Breast epithelium (tissue), 4 donors: ENCODE measurements around the gene ARCN1. TPM values are rescaled to one million over a fixed set of nuclear protein-coding genes. Genes with fewer than 3 reads are reported as not detected.
A peak's percentile ranks its signal among the peaks of the same experiment; 100 is the strongest.

Source experiments
- DNase-seq, 2 donors: peaks; one replicate each; pipeline ENCODE4 v3.0.0-alpha.2; 2019; ENCODE audit warnings: low spot score in 2 of 2
- H3K27ac ChIP-seq, 2 donors: fragments of 200-600 bp; sonication (generic) in 1 of 2; one replicate each; pipeline ENCODE4 v1.5.1; 2016 to 2019; ENCODE audit warnings: mild to moderate bottlenecking in 1 of 2
- H3K27me3 ChIP-seq, 2 donors: fragments of 200-600 bp; sonication (generic) in 1 of 2; one replicate each; pipeline versions ENCODE4 v1.5.1 to v1.6.0; 2017 to 2019; ENCODE audit warnings: control low read depth in 1 of 2, mild to moderate bottlenecking in 1 of 2
- H3K36me3 ChIP-seq: fragments of 200-600 bp; one replicate; pipeline ENCODE4 v1.5.1; 2019
- H3K4me1 ChIP-seq, 2 donors: fragments of 200-600 bp; sonication (generic); one replicate each; pipeline ENCODE4 v1.5.1; 2016 to 2019; ENCODE audit warnings: control low read depth in 1 of 2
- H3K4me3 ChIP-seq, 3 donors: fragments of 200-600 bp; sonication (generic); 1 replicate in 2 of 3; 2 replicates in 1 of 3; pipeline ENCODE4 v1.5.1; 2016 to 2019; ENCODE audit warnings: mild to moderate bottlenecking in 3 of 3, moderate library complexity in 2 of 3
- H3K9me3 ChIP-seq, 2 donors: fragments of 200-600 bp; sonication (generic) in 1 of 2; one replicate each; pipeline ENCODE4 v1.5.1; 2016 to 2019; ENCODE audit warnings: control low read depth in 1 of 2
- CTCF ChIP-seq, 3 donors: fragments of 450-650 bp; IDR thresholded peaks; one replicate each; pipeline ENCODE4 v1.5.1; 2016 to 2017; ENCODE audit warnings: antibody characterized with exemption in 3 of 3, mild to moderate bottlenecking in 3 of 3, moderate library complexity in 3 of 3
- POLR2A ChIP-seq: fragments of 450-650 bp; IDR thresholded peaks from one replicate; pipeline ENCODE4 v1.6.1; 2016; ENCODE audit warnings: antibody characterized with exemption, mild to moderate bottlenecking, moderate library complexity
- POLR2AphosphoS5 ChIP-seq, 3 donors: sonication (generic); formaldehyde crosslinking; IDR thresholded peaks; one replicate each; pipeline ENCODE4 v1.6.1; 2017; ENCODE audit warnings: antibody characterized with exemption in 3 of 3
- intact Hi-C: fragments of 100-400 bp; cut with DNase I; formaldehyde crosslinking; loops from one replicate; pipeline ENCODE4 v1.15.1; 2023; ENCODE audit warnings: low total_unique reads
- total RNA-seq, 3 donors: library from RNA; depleted of rRNA; stranded (reverse); fragments of >200 nt; gene quantifications; one replicate each; pipeline ENCODE4 v1.1.0, GENCODE V29; 2016

The ARCN1 gene
- total RNA-seq, 3 donors from 2014 or later, result 94.1 to 99.1 (median 98.6) TPM

GRCh38 chr11:118614511-118614910 lies 42.3 kb downstream of the ARCN1 start:
- TF ChIP-seq CTCF (IDR thresholded peaks at IDR 0.05), result no peak
- TF ChIP-seq POLR2AphosphoS5 (IDR thresholded peaks at IDR 0.05), result no peak
- TF ChIP-seq POLR2A, result no peak
- Histone ChIP-seq H3K27me3 (peaks cover 0 to 6% of the 10 kb centered on the region in 2 donors), H3K4me1 (peaks cover 13 to 18% of the 10 kb centered on the region in 2 donors), H3K9me3 (no peaks in the 10 kb centered on the region), H3K36me3 (no peaks in the 10 kb centered on the region), H3K27ac (peak overlapping the region; percentile 45 to 64), H3K4me3 (no peak overlapping the region)
- DNase-seq, result peak; percentile 11 to 25
- intact Hi-C loops, result no loop called here

- TF ChIP-seq POLR2AphosphoS5 (IDR thresholded peaks at IDR 0.05) (no peak), POLR2A (no peak), CTCF (IDR thresholded peaks at IDR 0.05) (no peak)
- intact Hi-C loops, result no loop called here
- H3K27me3 ChIP-seq, result peaks cover 0 to 5% of the 10 kb centered on the region in 2 donors
- H3K27ac ChIP-seq, result peak overlapping the region; percentile 62 to 95
- DNase-seq, result peak; percentile 40 to 43
- peaks cover 18 to 19% of the 10 kb centered on the region in 2 donors for H3K4me1 ChIP-seq
- no peak overlapping the region for H3K4me3 ChIP-seq
- no peaks in the 10 kb centered on the region for H3K9me3 ChIP-seq
- H3K36me3 ChIP-seq, result no peaks in the 10 kb centered on the region
Observed at GRCh38 chr11:118615282-118615975, 43.2 kb downstream of the ARCN1 start.

GRCh38 chr11:118615976-118616371 lies 43.8 kb downstream of the ARCN1 start:
- Histone ChIP-seq H3K4me3 (no peak overlapping the region), H3K27ac (peak overlapping the region; percentile 62 to 95), H3K27me3 (no peaks in the 10 kb centered on the region), H3K36me3 (no peaks in the 10 kb centered on the region), H3K4me1 (peaks cover 18 to 19% of the 10 kb centered on the region in 2 donors), H3K9me3 (no peaks in the 10 kb centered on the region)
- intact Hi-C loops, result no loop called here
- TF ChIP-seq POLR2A, result no peak
- no peak for TF ChIP-seq POLR2AphosphoS5 (IDR thresholded peaks at IDR 0.05)
- no peak for TF ChIP-seq CTCF (IDR thresholded peaks at IDR 0.05)
- DNase-seq, result no peak

- Histone ChIP-seq H3K9me3 (no peaks in the 10 kb centered on the region), H3K36me3 (no peaks in the 10 kb centered on the region), H3K27ac (peak overlapping the region; percentile 94 to 95), H3K4me1 (peaks cover 21 to 31% of the 10 kb centered on the region in 2 donors), H3K4me3 (peak overlapping the region in 1 of 3 donors; percentile 35), H3K27me3 (no peaks in the 10 kb centered on the region)
- TF ChIP-seq CTCF (IDR thresholded peaks at IDR 0.05), result no peak
- intact Hi-C loops, result no loop called here
- DNase-seq, result peak; percentile 64 to 96
Observed at GRCh38 chr11:118618115-118618990, 46.1 kb downstream of the ARCN1 start.

- TF ChIP-seq POLR2A (no peak), POLR2AphosphoS5 (IDR thresholded peaks at IDR 0.05) (peak in 1 of 3 donors; percentile 12)
- Histone ChIP-seq H3K4me1 (peaks cover 21 to 33% of the 10 kb centered on the region in 2 donors), H3K27ac (peak overlapping the region; percentile 94 to 95), H3K4me3 (peak overlapping the region in 1 of 3 donors; percentile 35), H3K36me3 (no peaks in the 10 kb centered on the region), H3K9me3 (no peaks in the 10 kb centered on the region), H3K27me3 (no peaks in the 10 kb centered on the region)
- intact Hi-C loops, result no loop called here
- DNase-seq, result peak in 1 of 2 donors; percentile 87
Observed at GRCh38 chr11:118618991-118619375, 46.8 kb downstream of the ARCN1 start.
